NB4 (cell line): Measurements from ENCODE around the gene C11orf58.

Experiments used
- MYC ChIP-seq: IDR thresholded peaks from 2 replicates; pipeline ENCODE4 v1.6.1; 2011; ENCODE audit warnings: low read depth, low read length
- POLR2A ChIP-seq: IDR thresholded peaks from 2 replicates; pipeline ENCODE4 v1.6.1; 2011; ENCODE audit warnings: mild to moderate bottlenecking; ENCODE audit not compliant: insufficient read length; ENCODE audit errors: extremely low read depth
- TF ChIP-seq, protein P1 (sequence below): IDR thresholded peaks from one replicate; pipeline ENCODE4 v1.5.1; 2012; ENCODE audit warnings: low read depth, low read length
- TF ChIP-seq, protein P2 (sequence below): IDR thresholded peaks from 2 replicates; pipeline ENCODE4 v1.6.1; 2011; ENCODE audit warnings: low read depth, low read length

DNA sequence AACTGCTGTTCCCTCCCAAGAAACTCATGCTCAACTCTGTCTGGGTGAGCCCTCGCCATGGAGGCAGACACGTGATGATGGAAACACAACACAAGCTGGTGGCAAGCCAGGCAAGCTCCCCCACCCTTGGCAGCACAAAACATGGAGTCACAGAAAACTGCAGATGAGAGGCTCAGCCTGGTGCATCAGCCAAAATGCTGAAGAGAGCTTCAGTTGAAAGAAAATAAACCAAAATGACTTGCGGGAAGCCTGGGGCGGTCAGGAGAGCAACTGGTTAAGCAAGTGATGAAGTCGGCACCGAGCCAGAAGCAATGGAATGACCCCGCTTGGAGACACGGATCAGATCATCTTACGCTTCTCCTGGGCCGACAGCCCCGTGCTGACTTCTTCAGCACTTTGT, 68.3 kb downstream of the C11orf58 start:
- TF ChIP-seq POLR2A, result no peak
- TF ChIP-seq, protein P1, sequence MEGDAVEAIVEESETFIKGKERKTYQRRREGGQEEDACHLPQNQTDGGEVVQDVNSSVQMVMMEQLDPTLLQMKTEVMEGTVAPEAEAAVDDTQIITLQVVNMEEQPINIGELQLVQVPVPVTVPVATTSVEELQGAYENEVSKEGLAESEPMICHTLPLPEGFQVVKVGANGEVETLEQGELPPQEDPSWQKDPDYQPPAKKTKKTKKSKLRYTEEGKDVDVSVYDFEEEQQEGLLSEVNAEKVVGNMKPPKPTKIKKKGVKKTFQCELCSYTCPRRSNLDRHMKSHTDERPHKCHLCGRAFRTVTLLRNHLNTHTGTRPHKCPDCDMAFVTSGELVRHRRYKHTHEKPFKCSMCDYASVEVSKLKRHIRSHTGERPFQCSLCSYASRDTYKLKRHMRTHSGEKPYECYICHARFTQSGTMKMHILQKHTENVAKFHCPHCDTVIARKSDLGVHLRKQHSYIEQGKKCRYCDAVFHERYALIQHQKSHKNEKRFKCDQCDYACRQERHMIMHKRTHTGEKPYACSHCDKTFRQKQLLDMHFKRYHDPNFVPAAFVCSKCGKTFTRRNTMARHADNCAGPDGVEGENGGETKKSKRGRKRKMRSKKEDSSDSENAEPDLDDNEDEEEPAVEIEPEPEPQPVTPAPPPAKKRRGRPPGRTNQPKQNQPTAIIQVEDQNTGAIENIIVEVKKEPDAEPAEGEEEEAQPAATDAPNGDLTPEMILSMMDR, result no peak
- TF ChIP-seq, protein P2, sequence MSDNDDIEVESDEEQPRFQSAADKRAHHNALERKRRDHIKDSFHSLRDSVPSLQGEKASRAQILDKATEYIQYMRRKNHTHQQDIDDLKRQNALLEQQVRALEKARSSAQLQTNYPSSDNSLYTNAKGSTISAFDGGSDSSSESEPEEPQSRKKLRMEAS, result no peak
- TF ChIP-seq MYC, result no peak
